A549 (cell line): ENCODE measurements around the gene ZNF280B. TPM values are rescaled to one million over a fixed set of nuclear protein-coding genes. Genes with fewer than 3 reads are reported as not detected.

Source experiments
- ATAC-seq, 2 experiments: fragments of 200-7000 bp in 1 of 2; fragments of >200 bp in 1 of 2; cut with Nextera tagmentation in 1 of 2; cut with Tn5 transposase in 1 of 2; 3 replicates each; pipeline versions ENCODE4 v1.8.0 to v1.9.1; 2018 to 2020; ENCODE audit warnings: mild to moderate bottlenecking in 1 of 2, moderate library complexity in 1 of 2
- CTCF ChIA-PET: fragments of 300-600 bp; sonication (Branson Sonifier 250); formaldehyde crosslinking; extraction: SDS; loops from one replicate; lab custom pipeline; 2021; ENCODE audit warnings: antibody characterized with exemption, inconsistent platforms; lab: Yijun Ruan, JAX
- POLR2A ChIA-PET: fragments of 350-600 bp; formaldehyde crosslinking; extraction: SDS; loops from one replicate; lab custom pipeline; 2021; ENCODE audit warnings: antibody characterized with exemption, inconsistent platforms; lab: Yijun Ruan, JAX
- DNase-seq, 2 experiments: peaks; one replicate each; pipeline versions ENCODE4 v3.0.0 to v3.0.0-alpha.2; 2011 to 2016; ENCODE audit warnings: low read depth in 1 of 2, low spot score in 1 of 2
- FAIRE-seq: peaks from 2 replicates; lab custom pipeline; 2011; peaks lifted over from hg19 to GRCh38; lab: Jason Lieb, UNC
- H3K27ac ChIP-seq, 2 experiments: fragments of >200 bp; sonication (Bioruptor Twin); formaldehyde crosslinking; 3 replicates each; pipeline ENCODE4 v1.5.1; 2016 to 2017
- H3K4me1 ChIP-seq: fragments of >200 bp; sonication (Bioruptor Twin); formaldehyde crosslinking; 3 replicates; pipeline ENCODE4 v1.6.1; 2016
- H3K4me2 ChIP-seq: fragments of >200 bp; sonication (Bioruptor Twin); formaldehyde crosslinking; 3 replicates; pipeline ENCODE4 v1.6.1; 2016
- H3K4me3 ChIP-seq: fragments of >200 bp; sonication (Bioruptor Twin); formaldehyde crosslinking; 3 replicates; pipeline ENCODE4 v1.5.1; 2016
- H3K9me3 ChIP-seq: fragments of >200 bp; sonication (Bioruptor Twin); formaldehyde crosslinking; 3 replicates; pipeline ENCODE4 v1.6.1; 2016
- ATOH8 ChIP-seq: fragments of 250-450 bp; sonication (Bioruptor Pico); IDR thresholded peaks from 2 replicates; pipeline ENCODE4 v1.5.0; 2020; ENCODE audit warnings: low read depth, mild to moderate bottlenecking, moderate library complexity
- E2F6 ChIP-seq: IDR thresholded peaks from 2 replicates; pipeline ENCODE4 v1.6.1; 2012; ENCODE audit warnings: low read depth, borderline replicate concordance
- EHMT2 ChIP-seq: fragments of 200-600 bp; sonication (generic); IDR thresholded peaks from 2 replicates; pipeline ENCODE4 v1.6.1; 2016; ENCODE audit warnings: antibody characterized with exemption, low read depth, mild to moderate bottlenecking, moderate library complexity
- ELK1 ChIP-seq: fragments of 150-350 bp; IDR thresholded peaks from 2 replicates; pipeline ENCODE4 v1.6.1; 2014; ENCODE audit warnings: low read depth, mild to moderate bottlenecking, low read length
- ESRRA ChIP-seq: fragments of 150-350 bp; IDR thresholded peaks from 2 replicates; pipeline ENCODE4 v1.6.1; 2014; ENCODE audit warnings: mild to moderate bottlenecking, low read length, borderline replicate concordance
- HDAC2 ChIP-seq: fragments of 200-600 bp; sonication (generic); IDR thresholded peaks from 2 replicates; pipeline ENCODE4 v1.6.1; 2016
- HES2 ChIP-seq: fragments of >200 bp; sonication (Bioruptor Twin); formaldehyde crosslinking; IDR thresholded peaks from 2 replicates; pipeline ENCODE4 v1.6.1; 2016
- HEYL ChIP-seq: fragments of 250-450 bp; sonication (Bioruptor Pico); IDR thresholded peaks from 2 replicates; pipeline ENCODE4 v1.8.0; 2021; ENCODE audit warnings: mild to moderate bottlenecking, moderate library complexity
- JUNB ChIP-seq: fragments of >200 bp; sonication (Bioruptor Twin); formaldehyde crosslinking; IDR thresholded peaks from 2 replicates; pipeline ENCODE4 v1.6.1; 2016
- MAX ChIP-seq: IDR thresholded peaks from 2 replicates; pipeline ENCODE4 v1.6.1; 2012
- NPAS2 ChIP-seq: fragments of 250-450 bp; sonication (Bioruptor Pico); IDR thresholded peaks from 2 replicates; pipeline ENCODE4 v1.8.0; 2022; ENCODE audit warnings: mild to moderate bottlenecking, moderate library complexity, borderline replicate concordance
- PBX3 ChIP-seq: IDR thresholded peaks from 2 replicates; pipeline ENCODE4 v1.6.1; 2012
- POLR2A ChIP-seq: IDR thresholded peaks from 2 replicates; pipeline ENCODE4 v1.6.1; 2012; ENCODE audit warnings: mild to moderate bottlenecking, low read length
- REST ChIP-seq: fragments of 200-600 bp; sonication (generic); IDR thresholded peaks from 2 replicates; pipeline ENCODE4 v1.6.1; 2016; ENCODE audit warnings: antibody characterized with exemption, mild to moderate bottlenecking, moderate library complexity
- RNF2 ChIP-seq: fragments of 200-600 bp; sonication (generic); IDR thresholded peaks from 2 replicates; pipeline ENCODE4 v1.6.1; 2016; ENCODE audit warnings: low read depth, mild to moderate bottlenecking, antibody characterized with exemption, moderate library complexity, borderline replicate concordance
- SREBF2 ChIP-seq: fragments of 450-650 bp; IDR thresholded peaks from 2 replicates; pipeline ENCODE4 v1.6.1; 2014; ENCODE audit warnings: mild to moderate bottlenecking, moderate library complexity
- TFCP2L1 ChIP-seq: fragments of 250-450 bp; sonication (Bioruptor Pico); IDR thresholded peaks from 2 replicates; pipeline ENCODE4 v1.5.0; 2021; ENCODE audit warnings: mild to moderate bottlenecking
- USF2 ChIP-seq: fragments of 450-650 bp; IDR thresholded peaks from 2 replicates; pipeline ENCODE4 v1.6.1; 2014; ENCODE audit warnings: antibody characterized with exemption
- ZC3H11A ChIP-seq: fragments of 450-650 bp; IDR thresholded peaks from 2 replicates; pipeline ENCODE4 v1.6.1; 2014; ENCODE audit warnings: antibody characterized with exemption, mild to moderate bottlenecking
- WGBS: methylation state at CpG from one replicate; pipeline ENCODE4 v1.1.6; 2017; ENCODE audit errors: missing lambda C conversion rate; 5-methylcytosine and 5-hydroxymethylcytosine counted together
- polyA plus RNA-seq, 4 experiments: library from polyadenylated mRNA; depleted of rRNA in 3 of 4; stranded (reverse); fragments of >200 nt; fragmentation: RNase III in 1 of 4; extraction: RNeasy Plus Mini Kit Qiagen cat#74134 plus additional on column Dnase treatment in 1 of 4; gene quantifications; 2 replicates in 3 of 4; 3 replicates in 1 of 4; pipeline ENCODE4 v1.2.3, GENCODE V29; 2011 to 2017

Gene ZNF280B
- polyA plus RNA-seq, 2 of the 4 experiments (the other 2 are of a cell fraction) = 2.3 to 5.1 TPM

GRCh38 chr22:22449819-22450218, 58.7 kb downstream of the ZNF280B start:
- H3K27ac ChIP-seq = no peak overlapping the region
- ChIA-PET CTCF (interaction anchor here (2.7 kb wide), 1 partner anchor 14 kb away, joined by 12 read pairs; no protein-coding TSS in a partner anchor), POLR2A (no interaction called here)
- no peak overlapping the region for H3K4me3 ChIP-seq
- ATAC-seq (no peak), FAIRE-seq (no peak), DNase-seq (no peak)
- 0% methylated on average over 1 of the region's 1 CpG for WGBS
- TF ChIP-seq NPAS2 (CRISPR knock-in tag) = no peak
- TF ChIP-seq EHMT2 = no peak
- no peak for TF ChIP-seq HEYL (CRISPR knock-in tag)
- TF ChIP-seq PBX3 = no peak
- TF ChIP-seq ZC3H11A = no peak
- no peak for TF ChIP-seq TFCP2L1
- TF ChIP-seq MAX = no peak
- no peak for TF ChIP-seq REST
- TF ChIP-seq HDAC2 = no peak
- TF ChIP-seq ESRRA = no peak
- TF ChIP-seq SREBF2 = no peak
- no peak for TF ChIP-seq ATOH8 (CRISPR knock-in tag)
- no peak for TF ChIP-seq USF2
- TF ChIP-seq E2F6 = no peak
- no peak for TF ChIP-seq JUNB
- no peak for TF ChIP-seq HES2
- TF ChIP-seq POLR2A = no peak
- no peak for TF ChIP-seq RNF2
- no peak for TF ChIP-seq ELK1
- H3K4me2 ChIP-seq = no peak overlapping the region
- H3K4me1 ChIP-seq = no peaks in the 10 kb centered on the region
- peaks cover 10% of the 10 kb centered on the region; the same call in 2 of the 3 replicates for H3K9me3 ChIP-seq
